K562 (cell line): ENCODE measurements around the gene THSD8. TPM values are rescaled to one million over a fixed set of nuclear protein-coding genes. Genes with fewer than 3 reads are reported as not detected.
A peak's percentile ranks its signal among the peaks of the same experiment; 100 is the strongest.

Source experiments
- ARID4B ChIP-seq: sonication (generic); formaldehyde crosslinking; IDR thresholded peaks from 2 replicates; pipeline ENCODE4 v1.8.0; 2022; ENCODE audit warnings: mild to moderate bottlenecking, missing genetic modification reagents
- BCOR ChIP-seq: fragments of 450-650 bp; IDR thresholded peaks from 2 replicates; pipeline ENCODE4 v1.6.1; 2016
- CREB1 ChIP-seq, 2 experiments: sonication (generic) in 1 of 2; formaldehyde crosslinking in 1 of 2; IDR thresholded peaks; 2 replicates each; pipeline versions ENCODE4 v1.6.1 to v1.8.0; 2012 to 2022; ENCODE audit warnings: inconsistent platforms in 1 of 2, mild to moderate bottlenecking in 1 of 2, missing genetic modification reagents in 1 of 2, moderate library complexity in 1 of 2
- DACH1 ChIP-seq: fragments of 450-650 bp; IDR thresholded peaks from 2 replicates; pipeline ENCODE4 v1.6.1; 2018; ENCODE audit not compliant: partially characterized antibody
- GABPB1 ChIP-seq: sonication (generic); formaldehyde crosslinking; IDR thresholded peaks from 2 replicates; pipeline ENCODE4 v1.8.0; 2022; ENCODE audit warnings: mild to moderate bottlenecking, missing genetic modification reagents
- HDAC1 ChIP-seq, 2 experiments: fragments of 450-650 bp; IDR thresholded peaks; 2 replicates each; pipeline ENCODE4 v1.6.1; 2016 to 2017; ENCODE audit warnings: inconsistent platforms in 1 of 2, mild to moderate bottlenecking in 1 of 2, moderate library complexity in 1 of 2
- NR2C2 ChIP-seq, 2 experiments: fragments of 200-800 bp in 1 of 2; sonication (Bioruptor generic) in 1 of 2; sonication (generic) in 1 of 2; formaldehyde crosslinking in 1 of 2; IDR thresholded peaks; 2 replicates each; pipeline versions ENCODE4 v1.6.1 to v1.8.0; 2016 to 2022; ENCODE audit warnings: mild to moderate bottlenecking in 1 of 2, missing compliant biosample characterization in 1 of 2, missing genetic modification characterization in 1 of 2, missing genetic modification reagents in 1 of 2
- NR4A1 ChIP-seq, 2 experiments: fragments of 250-450 bp in 1 of 2; fragments of 450-650 bp in 1 of 2; sonication (Bioruptor Pico) in 1 of 2; IDR thresholded peaks; 2 replicates each; pipeline versions ENCODE4 v1.4.0 to v1.6.1; 2016 to 2020; ENCODE audit warnings: mild to moderate bottlenecking in 2 of 2, missing compliant biosample characterization in 1 of 2, missing genetic modification characterization in 1 of 2, moderate library complexity in 1 of 2
- PHF8 ChIP-seq: fragments of 200-600 bp; sonication (generic); IDR thresholded peaks from 2 replicates; pipeline ENCODE4 v1.6.1; 2012; ENCODE audit warnings: mixed run types, mild to moderate bottlenecking, inconsistent platforms, low read length, moderate library complexity, borderline replicate concordance
- RBBP5 ChIP-seq: fragments of 200-600 bp; sonication (generic); IDR thresholded peaks from 2 replicates; pipeline ENCODE4 v1.6.1; 2012; ENCODE audit warnings: borderline replicate concordance, mild to moderate bottlenecking, low read length, control low read depth, inconsistent platforms; ENCODE audit not compliant: insufficient read depth, poor library complexity, severe bottlenecking
- SRSF7 ChIP-seq: fragments of 200-400 bp; formaldehyde crosslinking; optimal IDR thresholded peaks from 2 replicates; pipeline ENCODE3; 2017; ENCODE audit warnings: mild to moderate bottlenecking, low read depth, low read length
- ZBTB11 ChIP-seq, 3 experiments: fragments of 200-800 bp in 1 of 3; fragments of 250-450 bp in 1 of 3; fragments of 450-650 bp in 1 of 3; sonication (Bioruptor Pico) in 1 of 3; sonication (Bioruptor generic) in 1 of 3; formaldehyde crosslinking in 1 of 3; IDR thresholded peaks; 2 replicates each; pipeline versions ENCODE4 v1.6.1 to v1.8.0; 2016 to 2022; ENCODE audit warnings: mild to moderate bottlenecking in 2 of 3, missing genetic modification characterization in 2 of 3, missing compliant biosample characterization in 1 of 3, moderate library complexity in 1 of 3
- ZNF740 ChIP-seq, 3 experiments: fragments of 200-800 bp in 1 of 3; sonication (Bioruptor generic) in 1 of 3; sonication (generic) in 1 of 3; formaldehyde crosslinking in 1 of 3; IDR thresholded peaks; 2 replicates each; pipeline versions ENCODE4 v1.6.1 to v1.8.0; 2016 to 2022; ENCODE audit warnings: mild to moderate bottlenecking in 2 of 3, missing compliant biosample characterization in 2 of 3, missing genetic modification characterization in 2 of 3, missing genetic modification reagents in 1 of 3
- polyA plus RNA-seq, 8 experiments: library from polyadenylated mRNA; depleted of rRNA in 4 of 8; stranded (reverse) in 5 of 8; unstranded in 3 of 8; fragments of >200 nt; fragmentation: Nextera tagmentation in 2 of 8; fragmentation: Illumina TruSeq in 1 of 8; extraction: Ambion mirVana in 2 of 8; extraction: Trizol in 1 of 8; gene quantifications; 2 replicates each; pipeline versions ENCODE4 v1.2.1 to v1.2.3, GENCODE V29; 2011 to 2014; ENCODE audit warnings: inconsistent platforms in 1 of 8, missing spikeins in 1 of 8
- total RNA-seq, 7 experiments: library from RNA; depleted of rRNA in 6 of 7; stranded (reverse); fragments of >200 nt in 6 of 7; fragmentation: Illumina TruSeq in 2 of 7; extraction: Trizol in 2 of 7; gene quantifications; 2 replicates each; pipeline versions ENCODE4 v1.2.1 to v1.2.3, GENCODE V29; 2011 to 2021; ENCODE audit warnings: low replicate concordance in 1 of 7

THSD8 gene
- total and polyA plus RNA-seq, 9 of the 15 experiments (the other 6 are each of a cell fraction or from before 2014, with no cell fraction given), result 8.4 to 42.4 (median 19.9) TPM; not detected in 2

DNA sequence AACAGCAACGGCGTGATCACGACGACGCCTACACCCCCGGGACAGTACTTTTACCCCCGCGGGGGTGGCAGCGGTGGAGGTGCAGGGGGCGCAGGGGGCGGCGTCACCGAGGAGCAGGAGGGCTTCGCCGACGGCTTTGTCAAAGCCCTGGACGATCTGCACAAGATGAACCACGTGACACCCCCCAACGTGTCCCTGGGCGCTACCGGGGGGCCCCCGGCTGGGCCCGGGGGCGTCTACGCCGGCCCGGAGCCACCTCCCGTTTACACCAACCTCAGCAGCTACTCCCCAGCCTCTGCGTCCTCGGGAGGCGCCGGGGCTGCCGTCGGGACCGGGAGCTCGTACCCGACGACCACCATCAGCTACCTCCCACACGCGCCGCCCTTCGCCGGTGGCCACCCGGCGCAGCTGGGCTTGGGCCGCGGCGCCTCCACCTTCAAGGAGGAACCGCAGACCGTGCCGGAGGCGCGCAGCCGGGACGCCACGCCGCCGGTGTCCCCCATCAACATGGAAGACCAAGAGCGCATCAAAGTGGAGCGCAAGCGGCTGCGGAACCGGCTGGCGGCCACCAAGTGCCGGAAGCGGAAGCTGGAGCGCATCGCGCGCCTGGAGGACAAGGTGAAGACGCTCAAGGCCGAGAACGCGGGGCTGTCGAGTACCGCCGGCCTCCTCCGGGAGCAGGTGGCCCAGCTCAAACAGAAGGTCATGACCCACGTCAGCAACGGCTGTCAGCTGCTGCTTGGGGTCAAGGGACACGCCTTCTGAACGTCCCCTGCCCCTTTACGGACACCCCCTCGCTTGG lies 9.6 kb upstream of the THSD8 start (continued):
- TF ChIP-seq ARID4B (peak; percentile 94), BCOR (0 out of 2 replicates have a peak, but pooled peaks have one; percentile 39), ZBTB11 (CRISPR knock-in tag; IDR thresholded peaks at IDR 0.05) (peak in 2 of 3 experiments; percentile 62 to 67; a peak in 3 of 6 replicates), ZNF740 (CRISPR knock-in tag; IDR thresholded peaks at IDR 0.05) (no peak), ZNF740 (tag; IDR thresholded peaks at IDR 0.05) (peak in 1 of 2 experiments; percentile 4; a peak in 1 of 4 replicates), HDAC1 (IDR thresholded peaks at IDR 0.05) (peak in 1 of 2 experiments; percentile 78; a peak in 1 of 4 replicates), NR2C2 (CRISPR knock-in tag; IDR thresholded peaks at IDR 0.05) (peak; percentile 90), NR2C2 (tag; IDR thresholded peaks at IDR 0.05) (peak; percentile 89), CREB1 (IDR thresholded peaks at IDR 0.05) (peak; percentile 35; the same call in 1 of the 2 replicates), CREB1 (CRISPR knock-in tag; IDR thresholded peaks at IDR 0.05) (peak; percentile 11; the same call in 1 of the 2 replicates), NR4A1 (CRISPR knock-in tag; IDR thresholded peaks at IDR 0.05) (peak; percentile 32; the same call in 1 of the 2 replicates), NR4A1 (tag; IDR thresholded peaks at IDR 0.05) (no peak), DACH1 (peak; percentile 65), RBBP5 (peak; percentile 86), SRSF7 (peak; percentile 38), PHF8 (peak; percentile 12; the same call in 1 of the 2 replicates), GABPB1 (CRISPR knock-in tag) (peak; percentile 88)
